HCT116 (cell line): ENCODE results near the gene EFEMP2. TPM values are rescaled to one million over a fixed set of nuclear protein-coding genes. Genes with fewer than 3 reads are reported as not detected.

Experiments
- ATAC-seq: fragments of 200-7000 bp; cut with Tn5 transposase; 2 replicates; pipeline ENCODE4 v1.9.1; 2020; ENCODE audit warnings: mild to moderate bottlenecking, moderate library complexity
- BruUV-seq: library from RNA; stranded (reverse); fragments of 400-500 nt; replicated peaks from 2 replicates; lab custom pipeline; 2021; lab: Mats Ljungman, UMichigan
- CTCF ChIA-PET: fragments of 300-600 bp; sonication (Branson Sonifier 250); formaldehyde crosslinking; loops from one replicate; lab custom pipeline; 2021; ENCODE audit warnings: antibody characterized with exemption; lab: Charles Lee
- POLR2A ChIA-PET: fragments of 300-600, 350-600 bp; sonication (Branson Sonifier 250); formaldehyde crosslinking; loops from one replicate; lab custom pipeline; 2021; ENCODE audit warnings: antibody characterized with exemption; lab: Charles Lee
- RAD21 ChIA-PET, 2 experiments: fragments of 300-600 bp; sonication (Branson Sonifier 250); formaldehyde crosslinking; loops; one replicate each; lab custom pipeline; 2023; ENCODE audit warnings: low total read pairs in 2 of 2; ENCODE audit not compliant: uncharacterized antibody in 2 of 2, unreplicated experiment in 2 of 2, low non-redundant PET in 1 of 2; lab: Charles Lee
- DNase-seq: peaks from one replicate; pipeline ENCODE4 v3.0.0-alpha.2; 2010; ENCODE audit warnings: low read depth, low spot score
- H2AFZ ChIP-seq: fragments of 200-600 bp; shearing (Covaris generic), sonication (generic); 2 replicates; pipeline ENCODE4 v1.6.1; 2017; ENCODE audit warnings: low read depth, mixed run types, mixed read lengths, antibody characterized with exemption, low read length; ENCODE audit not compliant: poor library complexity, severe bottlenecking
- H3K27ac ChIP-seq: 2 replicates; pipeline ENCODE4 v1.5.1; 2012; ENCODE audit warnings: low read depth, low read length
- H3K27me3 ChIP-seq: fragments of 200-600 bp; sonication (generic); 2 replicates; pipeline ENCODE4 v1.6.1; 2016; ENCODE audit warnings: mixed run types, low read length, mixed read lengths; ENCODE audit not compliant: insufficient read depth
- H3K36me3 ChIP-seq, 2 experiments: fragments of 200-500 bp in 1 of 2; fragments of 200-600 bp in 1 of 2; sonication (Bioruptor generic) in 1 of 2; sonication (generic) in 1 of 2; 2 replicates each; pipeline versions ENCODE4 v1.5.1 to v1.6.1; 2014 to 2016; ENCODE audit warnings: low read length in 2 of 2, inconsistent platforms in 1 of 2, mixed read lengths in 1 of 2, mixed run types in 1 of 2; ENCODE audit not compliant: insufficient read depth in 2 of 2, control insufficient read depth in 1 of 2
- H3K4me1 ChIP-seq, 2 experiments: fragments of 200-600 bp in 1 of 2; sonication (generic) in 1 of 2; 2 replicates each; pipeline versions ENCODE4 v1.5.1 to v1.6.1; 2012 to 2017; ENCODE audit warnings: low read length in 2 of 2, inconsistent platforms in 1 of 2, mild to moderate bottlenecking in 1 of 2, mixed read lengths in 1 of 2, mixed run types in 1 of 2, moderate library complexity in 1 of 2; ENCODE audit not compliant: insufficient read depth in 2 of 2, control insufficient read depth in 1 of 2
- H3K4me2 ChIP-seq: fragments of 200-600 bp; sonication (generic); 2 replicates; pipeline ENCODE4 v1.6.1; 2017; ENCODE audit warnings: mixed run types, low read length, mixed read lengths
- H3K4me3 ChIP-seq, 2 experiments: fragments of 200-600 bp in 1 of 2; sonication (generic) in 1 of 2; replicated peaks in 1 of 2; 2 replicates each; pipeline ENCODE4 v1.5.1; 2011 to 2016; ENCODE audit warnings: low read length in 2 of 2, control low read depth in 1 of 2, low read depth in 1 of 2, mild to moderate bottlenecking in 1 of 2, mixed read lengths in 1 of 2, mixed run types in 1 of 2
- H3K79me2 ChIP-seq: fragments of 200-600 bp; sonication (generic); 2 replicates; pipeline ENCODE4 v1.6.1; 2017; ENCODE audit warnings: mild to moderate bottlenecking, mixed run types, low read length, moderate library complexity, mixed read lengths; ENCODE audit not compliant: insufficient read depth
- H3K9ac ChIP-seq: fragments of 200-600 bp; sonication (generic); 2 replicates; pipeline ENCODE4 v1.6.1; 2016; ENCODE audit warnings: low read length, mixed read lengths
- H3K9me2 ChIP-seq: fragments of 200-600 bp; sonication (generic), shearing (Covaris generic); 2 replicates; pipeline ENCODE4 v1.6.1; 2017; ENCODE audit warnings: mixed run types, mild to moderate bottlenecking, moderate library complexity; ENCODE audit not compliant: insufficient read depth
- H3K9me3 ChIP-seq, 2 experiments: fragments of 200-500 bp in 1 of 2; fragments of 200-600 bp in 1 of 2; sonication (Bioruptor generic) in 1 of 2; sonication (generic) in 1 of 2; 2 replicates each; pipeline ENCODE4 v1.6.1; 2014 to 2017; ENCODE audit warnings: low read length in 2 of 2, mixed read lengths in 2 of 2, inconsistent platforms in 1 of 2, low read depth in 1 of 2, mild to moderate bottlenecking in 1 of 2, mixed run types in 1 of 2, moderate library complexity in 1 of 2; ENCODE audit not compliant: control insufficient read depth in 1 of 2, insufficient read depth in 1 of 2
- H4K20me1 ChIP-seq: fragments of 200-600 bp; sonication (generic), shearing (Covaris generic); 2 replicates; pipeline ENCODE4 v1.6.1; 2017; ENCODE audit warnings: mixed run types, mild to moderate bottlenecking, moderate library complexity; ENCODE audit not compliant: insufficient read depth
- CTCF ChIP-seq, 3 experiments: fragments of 200-600 bp in 1 of 3; sonication (generic) in 1 of 3; IDR thresholded peaks in 2 of 3; conservative IDR thresholded peaks in 1 of 3; 2 replicates each; pipeline ENCODE4 v1.5.1; 2012 to 2017; ENCODE audit warnings: low read depth in 2 of 3, low read length in 2 of 3, antibody characterized with exemption in 1 of 3, borderline replicate concordance in 1 of 3, control low read depth in 1 of 3, mild to moderate bottlenecking in 1 of 3, mixed read lengths in 1 of 3, mixed run types in 1 of 3, moderate library complexity in 1 of 3; ENCODE audit not compliant: insufficient read depth in 1 of 3
- EGR1 ChIP-seq: IDR thresholded peaks from 2 replicates; pipeline ENCODE4 v1.6.1; 2012; ENCODE audit warnings: low read depth
- FOSL1 ChIP-seq: IDR thresholded peaks from 2 replicates; pipeline ENCODE4 v1.6.1; 2012; ENCODE audit warnings: low read depth
- TCF7L2 ChIP-seq: IDR thresholded peaks from 2 replicates; pipeline ENCODE4 v1.7.0; 2011; ENCODE audit warnings: borderline replicate concordance, inconsistent platforms; ENCODE audit not compliant: insufficient read depth, insufficient read length; ENCODE audit errors: extremely low read depth
- YY1 ChIP-seq: IDR thresholded peaks from 2 replicates; pipeline ENCODE4 v1.6.1; 2011; ENCODE audit warnings: low read length, low read depth, moderate library complexity, mild to moderate bottlenecking; ENCODE audit not compliant: insufficient replicate concordance; ENCODE audit errors: extremely low read depth
- ZNF274 ChIP-seq: fragments of 200-500 bp; sonication (Bioruptor generic); IDR thresholded peaks from 2 replicates; pipeline ENCODE4 v1.6.1; 2014; ENCODE audit warnings: mild to moderate bottlenecking, low read depth, low read length, inconsistent platforms
- intact Hi-C: fragments of 100-400 bp; cut with micrococcal nuclease; formaldehyde crosslinking; loops from 2 replicates; pipeline ENCODE4 v1.10.0; 2022
- total RNA-seq: library from RNA; stranded (reverse); gene quantifications from one replicate; pipeline ENCODE4 v1.2.1, GENCODE V29; 2021; ENCODE audit not compliant: unreplicated experiment

EFEMP2 gene
- total RNA-seq, 1 experiment from 2014 or later, result 8.4 TPM

- H3K4me2 ChIP-seq, result no peak overlapping the region
- BruUV-seq, result no TSS peak
- no peaks in the 10 kb centered on the region for H4K20me1 ChIP-seq
- no peak overlapping the region for H3K27ac ChIP-seq
- no peak overlapping the region for H3K4me3 ChIP-seq
- peaks cover under 1 to 2% of the 10 kb centered on the region in 2 experiments; a peak in 3 of 4 replicates for H3K36me3 ChIP-seq
- H3K9ac ChIP-seq, result no peak overlapping the region
- no peaks in the 10 kb centered on the region for H3K27me3 ChIP-seq
- ChIA-PET CTCF (interaction anchor here (1.9 to 2.1 kb wide), 2 partner anchors 10 to 11 kb away, joined by 12 to 15 read pairs; partner anchors contain the start of gene MUS81), POLR2A (interaction anchor here (1.5 to 4.8 kb wide), 2 partner anchors 10 to 17 kb away, joined by 4 to 36 read pairs; partner anchors contain the start of genes CFL1 and MUS81), RAD21 (no interaction called here)
- TF ChIP-seq EGR1 (no peak), FOSL1 (no peak), ZNF274 (no peak), CTCF (IDR thresholded peaks at IDR 0.05 in 2 of 3, conservative IDR thresholded peaks at IDR 0.05 in 1 of 3; ENCODE audit: borderline replicate concordance in 1 of 3, insufficient read depth in 1 of 3, low read depth in 2 of 3, low read length in 2 of 3) (no peak), TCF7L2 (no peak), YY1 (no peak)
- no peak overlapping the region for H2AFZ ChIP-seq
- no peaks in the 10 kb centered on the region for H3K9me2 ChIP-seq
- no peak for DNase-seq
- no peak for ATAC-seq
- peaks cover 10 to 13% of the 10 kb centered on the region in 2 experiments; a peak in 3 of 4 replicates for H3K4me1 ChIP-seq
- H3K79me2 ChIP-seq, result no peaks in the 10 kb centered on the region
- intact Hi-C loops, result loop anchor here (5.0 kb wide), 1 partner anchor 158 kb away; the partner anchor contains the start of gene KAT5
- H3K9me3 ChIP-seq, result no peaks in the 10 kb centered on the region
Measured at GRCh38 chr11:65870307-65870658, 2.3 kb downstream of the EFEMP2 start.
